Articular chondrocyte of knee joint (primary cell): Measurements from ENCODE around the gene METRNL. TPM values are rescaled to one million over a fixed set of nuclear protein-coding genes. Genes with fewer than 3 reads are reported as not detected.

Source experiments
- total RNA-seq: library from RNA; depleted of rRNA; stranded (reverse); fragments of >200 nt; gene quantifications from 2 replicates; pipeline ENCODE4 v1.2.3, GENCODE V29; 2012

The METRNL gene
- total RNA-seq: 194 and 242 TPM in 2 replicates

DNA sequence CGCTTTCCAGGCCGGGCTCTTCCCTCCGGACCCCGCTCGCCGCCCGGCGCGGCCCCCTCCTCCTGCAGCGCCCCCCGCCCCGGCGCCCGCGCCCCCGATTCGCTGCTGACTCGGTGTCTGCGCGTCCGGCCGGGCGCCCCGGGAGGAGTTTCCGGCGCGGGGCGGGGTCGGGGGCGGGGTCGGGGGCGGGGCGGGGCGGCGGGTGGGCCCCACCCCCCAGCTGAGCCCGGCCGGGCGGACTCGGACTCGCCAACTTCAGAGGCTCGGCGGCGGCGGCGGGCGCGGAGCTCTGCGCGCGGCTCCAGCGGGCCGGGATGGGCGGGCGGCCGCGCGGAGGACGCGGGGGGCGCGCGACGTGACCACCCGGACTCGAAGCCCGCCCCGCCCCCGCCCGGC is at the start of gene METRNL:
METRNL (plus strand) TSS at position 258 of the 396 bp plus-strand sequence. CDS start 207 bp downstream, outside the sequence.

Other genes with a start within 250 kb of the METRNL start
- gene ZNF750, start 239.6 kb upstream of the METRNL start, total RNA-seq: not detected in 2 replicates